IMR-90 (cell line): ENCODE measurements around the gene ORAI1. TPM values are rescaled to one million over a fixed set of nuclear protein-coding genes. Genes with fewer than 3 reads are reported as not detected.

ENCODE experiments used
- ATAC-seq: fragments of 200-7000 bp; cut with Tn5 transposase; 2 replicates; pipeline ENCODE4 v1.9.1; 2020; ENCODE audit warnings: low read depth, mild to moderate bottlenecking, moderate library complexity
- BruUV-seq: library from RNA; stranded (reverse); fragments of 400-500 nt; replicated peaks from 2 replicates; lab custom pipeline; 2021; lab: Mats Ljungman, UMichigan
- CTCF ChIA-PET: fragments of 300-600 bp; formaldehyde crosslinking; extraction: SDS; loops from one replicate; lab custom pipeline; 2021; ENCODE audit warnings: antibody characterized with exemption; lab: Yijun Ruan, JAX
- POLR2A ChIA-PET: fragments of 300-600 bp; sonication (Branson Sonifier 250); formaldehyde crosslinking; loops from one replicate; lab custom pipeline; 2022; ENCODE audit warnings: antibody characterized with exemption; ENCODE audit not compliant: unreplicated experiment; lab: Charles Lee
- DNase-seq: peaks from one replicate; pipeline ENCODE4 v3.0.0; 2013
- H2AFZ ChIP-seq: replicated peaks from 2 replicates; pipeline ENCODE3; 2013; ENCODE audit warnings: low read length, mild to moderate bottlenecking; ENCODE audit not compliant: poor library complexity
- H2AK5ac ChIP-seq: 2 replicates; pipeline ENCODE4 v1.6.1; 2013; ENCODE audit warnings: low read depth, low read length, inconsistent platforms
- H2AK9ac ChIP-seq: replicated peaks from 2 replicates; pipeline ENCODE3; 2013; ENCODE audit warnings: mild to moderate bottlenecking, low read depth, low read length, moderate library complexity; ENCODE audit not compliant: poor library complexity
- H2BK120ac ChIP-seq: 2 replicates; pipeline ENCODE4 v1.6.1; 2013; ENCODE audit warnings: low read depth, low read length, inconsistent platforms
- H2BK15ac ChIP-seq: 3 replicates; pipeline ENCODE4 v1.6.1; 2013; ENCODE audit warnings: low read depth, low read length, inconsistent platforms
- H2BK20ac ChIP-seq: 2 replicates; pipeline ENCODE4 v1.6.1; 2013; ENCODE audit warnings: low read depth, mild to moderate bottlenecking, inconsistent platforms, low read length, moderate library complexity
- H2BK5ac ChIP-seq: 2 replicates; pipeline ENCODE4 v1.6.1; 2013; ENCODE audit warnings: mild to moderate bottlenecking, low read depth, low read length, inconsistent platforms; ENCODE audit not compliant: poor library complexity, severe bottlenecking
- H3K14ac ChIP-seq: replicated peaks from 2 replicates; pipeline ENCODE4 v1.6.1; 2013; ENCODE audit warnings: low read depth, low read length, inconsistent platforms
- H3K18ac ChIP-seq: 2 replicates; pipeline ENCODE4 v1.6.1; 2013; ENCODE audit warnings: low read depth, low read length, control low read depth
- H3K23ac ChIP-seq: 2 replicates; pipeline ENCODE4 v1.6.1; 2013; ENCODE audit warnings: low read depth, low read length, inconsistent platforms
- H3K27ac ChIP-seq: 2 replicates; pipeline ENCODE4 v1.5.1; 2013; ENCODE audit warnings: mild to moderate bottlenecking, control low read depth, low read length; ENCODE audit not compliant: insufficient read depth
- H3K27me3 ChIP-seq: 2 replicates; pipeline ENCODE4 v1.6.1; 2013; ENCODE audit warnings: low read length; ENCODE audit not compliant: control insufficient read depth, insufficient read depth
- H3K36me3 ChIP-seq: 2 replicates; pipeline ENCODE4 v1.6.1; 2013; ENCODE audit warnings: low read length, mixed read lengths; ENCODE audit not compliant: control insufficient read depth, insufficient read depth
- H3K4ac ChIP-seq: 2 replicates; pipeline ENCODE4 v1.6.1; 2013; ENCODE audit warnings: low read depth, low read length, inconsistent platforms
- H3K4me1 ChIP-seq: 2 replicates; pipeline ENCODE4 v1.6.1; 2013; ENCODE audit warnings: low read length, mixed read lengths; ENCODE audit not compliant: control insufficient read depth, insufficient read depth
- H3K4me2 ChIP-seq: 2 replicates; pipeline ENCODE4 v1.6.1; 2013; ENCODE audit warnings: low read depth, mild to moderate bottlenecking, control low read depth, low read length, moderate library complexity
- H3K4me3 ChIP-seq: 2 replicates; pipeline ENCODE4 v1.5.1; 2013; ENCODE audit warnings: low read depth, mild to moderate bottlenecking, control low read depth, low read length, moderate library complexity; ENCODE audit not compliant: insufficient read depth
- H3K56ac ChIP-seq: 2 replicates; pipeline ENCODE4 v1.6.1; 2013; ENCODE audit warnings: low read length, inconsistent platforms; ENCODE audit not compliant: insufficient read depth; ENCODE audit errors: extremely low read depth
- H3K79me1 ChIP-seq, 2 experiments: 2 replicates each; pipeline ENCODE4 v1.6.1; 2013; ENCODE audit warnings: low read length in 2 of 2, inconsistent platforms in 1 of 2, low read depth in 1 of 2
- H3K9ac ChIP-seq: 2 replicates; pipeline ENCODE4 v1.6.1; 2013; ENCODE audit warnings: low read depth, low read length, control low read depth
- H3K9me1 ChIP-seq: 2 replicates; pipeline ENCODE4 v1.6.1; 2013; ENCODE audit warnings: low read length, inconsistent platforms; ENCODE audit not compliant: insufficient read depth
- H3K9me3 ChIP-seq: 2 replicates; pipeline ENCODE4 v1.6.1; 2013; ENCODE audit warnings: low read length; ENCODE audit not compliant: control insufficient read depth, insufficient read depth
- H4K20me1 ChIP-seq: 2 replicates; pipeline ENCODE4 v1.6.1; 2013; ENCODE audit warnings: low read length, inconsistent platforms; ENCODE audit not compliant: insufficient read depth
- H4K5ac ChIP-seq: 2 replicates; pipeline ENCODE4 v1.6.1; 2013; ENCODE audit warnings: mild to moderate bottlenecking, low read depth, low read length, control low read depth
- H4K8ac ChIP-seq, 2 experiments: 2 replicates each; pipeline ENCODE4 v1.6.1; 2013; ENCODE audit warnings: low read depth in 2 of 2, low read length in 2 of 2, control low read depth in 1 of 2, inconsistent platforms in 1 of 2
- H4K91ac ChIP-seq: 2 replicates; pipeline ENCODE4 v1.6.1; 2013; ENCODE audit warnings: low read depth, low read length, inconsistent platforms; ENCODE audit not compliant: insufficient read depth
- BHLHE40 ChIP-seq: fragments of 150-350 bp; IDR thresholded peaks from 2 replicates; pipeline ENCODE4 v1.6.1; 2016; ENCODE audit warnings: mild to moderate bottlenecking, low read depth, low read length
- CEBPB ChIP-seq: IDR thresholded peaks from 2 replicates; pipeline ENCODE4 v1.6.1; 2012; ENCODE audit warnings: low read depth, low read length, improper control_type of control experiment
- CHD1 ChIP-seq: IDR thresholded peaks from 2 replicates; pipeline ENCODE4 v1.6.1; 2012; ENCODE audit warnings: low read depth, low read length, improper control_type of control experiment
- CTCF ChIP-seq: conservative IDR thresholded peaks from 2 replicates; pipeline ENCODE4 v1.5.1; 2012; ENCODE audit warnings: mild to moderate bottlenecking, low read depth, low read length, improper control_type of control experiment
- ELK1 ChIP-seq: fragments of 150-350 bp; IDR thresholded peaks from 2 replicates; pipeline ENCODE4 v1.6.1; 2016; ENCODE audit warnings: low read depth, mild to moderate bottlenecking, low read length, moderate library complexity, borderline replicate concordance
- FOS ChIP-seq: fragments of 150-350 bp; IDR thresholded peaks from 2 replicates; pipeline ENCODE4 v1.6.1; 2016; ENCODE audit warnings: low read depth, low read length
- MAFK ChIP-seq: IDR thresholded peaks from 2 replicates; pipeline ENCODE4 v1.6.1; 2012; ENCODE audit warnings: low read depth, low read length, improper control_type of control experiment
- MAZ ChIP-seq: IDR thresholded peaks from 2 replicates; pipeline ENCODE4 v1.6.1; 2012; ENCODE audit warnings: low read depth, mild to moderate bottlenecking, low read length, improper control_type of control experiment, moderate library complexity, borderline replicate concordance
- MXI1 ChIP-seq: IDR thresholded peaks from 2 replicates; pipeline ENCODE4 v1.6.1; 2012; ENCODE audit warnings: low read depth, mild to moderate bottlenecking, low read length, moderate library complexity, borderline replicate concordance
- NFE2L2 ChIP-seq: fragments of 150-350 bp; IDR thresholded peaks from 2 replicates; pipeline ENCODE4 v1.6.1; 2016; ENCODE audit warnings: low read depth, mild to moderate bottlenecking, low read length
- POLR2A ChIP-seq: IDR thresholded peaks from 2 replicates; pipeline ENCODE4 v1.6.1; 2012; ENCODE audit warnings: mild to moderate bottlenecking, low read depth, low read length
- RAD21 ChIP-seq: IDR thresholded peaks from 2 replicates; pipeline ENCODE4 v1.6.1; 2012; ENCODE audit warnings: low read length, improper control_type of control experiment
- RCOR1 ChIP-seq: IDR thresholded peaks from 2 replicates; pipeline ENCODE4 v1.6.1; 2012; ENCODE audit warnings: mild to moderate bottlenecking, low read length, improper control_type of control experiment; ENCODE audit not compliant: insufficient replicate concordance
- RFX5 ChIP-seq: IDR thresholded peaks from 2 replicates; pipeline ENCODE4 v1.8.0; 2012; ENCODE audit warnings: low read depth, mild to moderate bottlenecking, low read length, moderate library complexity
- SMC3 ChIP-seq: fragments of 150-350 bp; IDR thresholded peaks from 2 replicates; pipeline ENCODE4 v1.6.1; 2016; ENCODE audit warnings: low read depth, mild to moderate bottlenecking, antibody characterized with exemption, low read length, moderate library complexity
- WGBS, 2 experiments: methylation state at CpG; one replicate each; pipeline versions ENCODE4 v1.1.5 to v1.1.7; 2013; ENCODE audit warnings: missing lambda C conversion rate in 2 of 2; ENCODE audit not compliant: insufficient read length in 1 of 2; ENCODE audit errors: extremely low coverage in 2 of 2; 5-methylcytosine and 5-hydroxymethylcytosine counted together
- dilution Hi-C: fragments of 300-500 bp; cut with HindIII; formaldehyde crosslinking; loops from one replicate; pipeline ENCODE4 v1.14.3; 2018; ENCODE audit warnings: low sequenced_read_pairs; ENCODE audit not compliant: unreplicated experiment
- in situ Hi-C: fragments of 300-500 bp; cut with MboI; formaldehyde crosslinking; loops from 3 replicates; pipeline ENCODE4 v1.14.3; 2019; ENCODE audit warnings: low sequenced_read_pairs, inconsistent platforms, mixed read lengths
- intact Hi-C: fragments of 100-400 bp; cut with micrococcal nuclease; formaldehyde crosslinking; loops from 2 replicates; pipeline ENCODE4 v1.10.0; 2022
- polyA plus RNA-seq, 3 experiments: library from polyadenylated mRNA; depleted of rRNA; stranded (reverse); fragments of >200 nt; gene quantifications; 2 replicates each; pipeline ENCODE4 v1.2.3, GENCODE V29; 2012; ENCODE audit warnings: low replicate concordance in 1 of 3
- total RNA-seq: library from RNA; depleted of rRNA; stranded (reverse); fragments of >200 nt; gene quantifications from 2 replicates; pipeline ENCODE4 v1.2.3, GENCODE V29; 2012
- TF ChIP-seq, protein P1 (sequence below): fragments of 150-350 bp; IDR thresholded peaks from 2 replicates; pipeline ENCODE4 v1.6.1; 2017; ENCODE audit warnings: mild to moderate bottlenecking, antibody characterized with exemption, low read length, low read depth

The ORAI1 gene
- total and polyA plus RNA-seq, 2 of the 4 experiments (the other 2 are of a cell fraction), result 3.9 to 22.7 TPM

DNA sequence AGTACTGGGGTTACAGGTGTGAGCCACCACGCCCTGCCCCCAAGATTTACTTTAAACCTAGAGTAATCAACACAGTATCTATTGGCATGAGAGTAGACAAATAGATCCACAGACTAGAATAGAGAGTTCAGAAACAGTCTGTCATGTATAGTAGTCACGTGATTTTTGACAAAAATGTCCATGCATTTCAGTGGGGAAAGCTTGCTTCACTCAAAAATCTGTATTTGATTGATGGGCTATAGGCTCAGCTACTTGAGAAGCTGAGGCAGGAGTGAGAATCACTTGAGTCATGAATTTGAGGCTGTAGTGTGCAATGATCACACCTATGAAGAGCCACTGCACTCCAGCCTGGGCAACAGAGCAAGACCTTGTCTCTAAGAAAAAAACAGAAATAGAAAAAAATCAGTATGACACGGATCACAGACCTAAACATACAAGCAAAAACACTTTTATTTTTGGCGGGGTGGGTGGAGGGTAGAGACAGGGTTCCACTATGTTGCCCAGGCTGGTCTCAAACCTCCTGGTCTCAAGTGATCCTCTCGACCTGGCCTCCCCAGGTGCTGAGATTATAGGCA, 7.6 kb upstream of the ORAI1 start:
- POLR2A ChIA-PET, result no interaction called here
- ATAC-seq (no peak), DNase-seq (no peak)
- H3K4me2 ChIP-seq, result no peak overlapping the region
- H2BK120ac ChIP-seq, result no peak overlapping the region
- H2AFZ ChIP-seq, result no peak overlapping the region
- no peaks in the 10 kb centered on the region for H3K9me3 ChIP-seq
- no peak overlapping the region for H3K9ac ChIP-seq
- H3K27me3 ChIP-seq, result no peaks in the 10 kb centered on the region
- no peak overlapping the region for H3K56ac ChIP-seq
- H3K4me3 ChIP-seq, result no peak overlapping the region
- no peak overlapping the region for H3K18ac ChIP-seq
- H3K27ac ChIP-seq, result no peak overlapping the region
- in situ Hi-C loops (no loop called here), intact Hi-C loops (no loop called here), dilution Hi-C loops (no loop called here)
- no peak overlapping the region for H4K91ac ChIP-seq
- H3K9me1 ChIP-seq, result no peaks in the 10 kb centered on the region
- no peak overlapping the region for H2AK9ac ChIP-seq
- BruUV-seq, result no TSS peak
- no peak overlapping the region for H2BK20ac ChIP-seq
- H3K14ac ChIP-seq, result no peak overlapping the region
- no peak overlapping the region for H4K5ac ChIP-seq
- no peak overlapping the region for H2BK15ac ChIP-seq
- no peaks in the 10 kb centered on the region for H3K4me1 ChIP-seq
- no peak for TF ChIP-seq CTCF
- TF ChIP-seq FOS, result no peak
- no peak for TF ChIP-seq RCOR1
- no peak for TF ChIP-seq MXI1
- TF ChIP-seq CEBPB, result no peak
- TF ChIP-seq MAFK, result no peak
- no peak for TF ChIP-seq RFX5
- TF ChIP-seq RAD21, result no peak
- TF ChIP-seq ELK1, result no peak
- no peak for TF ChIP-seq MAZ
- TF ChIP-seq POLR2A, result no peak
- no peak for TF ChIP-seq SMC3
- no peak for TF ChIP-seq CHD1
- TF ChIP-seq NFE2L2, result no peak
- TF ChIP-seq, protein P1, sequence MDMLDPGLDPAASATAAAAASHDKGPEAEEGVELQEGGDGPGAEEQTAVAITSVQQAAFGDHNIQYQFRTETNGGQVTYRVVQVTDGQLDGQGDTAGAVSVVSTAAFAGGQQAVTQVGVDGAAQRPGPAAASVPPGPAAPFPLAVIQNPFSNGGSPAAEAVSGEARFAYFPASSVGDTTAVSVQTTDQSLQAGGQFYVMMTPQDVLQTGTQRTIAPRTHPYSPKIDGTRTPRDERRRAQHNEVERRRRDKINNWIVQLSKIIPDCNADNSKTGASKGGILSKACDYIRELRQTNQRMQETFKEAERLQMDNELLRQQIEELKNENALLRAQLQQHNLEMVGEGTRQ, result no peak
- TF ChIP-seq BHLHE40, result no peak
- H3K79me1 ChIP-seq, result no peaks in the 10 kb centered on the region
- H3K36me3 ChIP-seq, result no peaks in the 10 kb centered on the region
- H4K20me1 ChIP-seq, result no peaks in the 10 kb centered on the region
- CTCF ChIA-PET, result interaction anchor here (0.6 kb wide), 1 partner anchor 27 kb away, joined by 4 read pairs; no protein-coding TSS in a partner anchor
- no peak overlapping the region for H3K23ac ChIP-seq
- no peak overlapping the region for H2BK5ac ChIP-seq
- no peak overlapping the region for H2AK5ac ChIP-seq
- no peak overlapping the region for H4K8ac ChIP-seq
- no peak overlapping the region for H3K4ac ChIP-seq
- 100% methylated on average over 1 of the region's 5 CpGs; no CpG with 5 or more reads in 1 of the 2 experiments for WGBS, 2 experiments
